ENCODE results near the gene NT5DC3. TPM values are rescaled to one million over a fixed set of nuclear protein-coding genes. Genes with fewer than 3 reads are reported as not detected.

NT5DC3 gene
- total and polyA plus RNA-seq, 5 experiments from 2014 or later: 0.33 to 6.0 (median 0.89) TPM

GRCh38 chr12:103877934-103878510 is 37.0 kb upstream of the NT5DC3 start:
- Mint-ChIP-seq H3K9me3 (no peaks in the 10 kb centered on the region), H3K27ac (peak overlapping the region in 2 of 10 donors; percentile 18 to 78), H3K4me3 (peak overlapping the region in 3 of 10 donors; percentile 8 to 62 (median 42)), H3K4me1 (peaks cover 6 to 32% (median 21%) of the 10 kb centered on the region in 4 donors), H3K27me3 (no peaks in the 10 kb centered on the region), H3K36me3 (no peaks in the 10 kb centered on the region)
- POLR2A ChIA-PET: interaction anchor here (3.9 kb wide), 1 partner anchor 51 kb away, joined by 13 read pairs; the partner anchor contains the start of gene HSP90B1
- ATAC-seq (peak; percentile 70 to 84), DNase-seq (peak in 9 of 10 donors; percentile 17 to 71 (median 50))

DNA sequence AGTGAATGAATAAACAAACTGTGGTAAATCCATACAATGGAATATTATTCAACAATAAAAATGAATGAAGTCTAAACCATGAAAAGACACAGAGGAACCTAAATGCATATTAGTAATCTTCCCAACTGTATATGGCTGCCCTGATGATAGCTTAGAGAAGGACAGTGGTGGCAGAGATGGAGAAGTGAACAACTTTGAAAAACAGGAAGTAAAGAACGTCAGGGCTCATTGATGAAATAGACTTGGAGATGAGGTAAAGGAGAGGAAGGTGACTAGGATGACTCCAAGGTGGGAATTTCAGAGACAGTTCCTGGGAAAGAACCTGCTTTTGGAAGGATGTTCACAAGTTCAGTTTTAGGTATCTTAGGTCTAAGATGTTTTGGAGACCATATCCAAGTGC is 36.3 kb upstream of the NT5DC3 start:
- ATAC-seq (no peak), DNase-seq (no peak)
- Mint-ChIP-seq H3K36me3 (no peaks in the 10 kb centered on the region), H3K27ac (no peak overlapping the region), H3K27me3 (no peaks in the 10 kb centered on the region), H3K9me3 (no peaks in the 10 kb centered on the region), H3K4me1 (peaks cover 6 to 32% (median 21%) of the 10 kb centered on the region in 4 donors), H3K4me3 (no peak overlapping the region)
- POLR2A ChIA-PET: interaction anchor here (3.9 kb wide), 1 partner anchor 52 kb away, joined by 13 read pairs; the partner anchor contains the start of gene HSP90B1

DNA sequence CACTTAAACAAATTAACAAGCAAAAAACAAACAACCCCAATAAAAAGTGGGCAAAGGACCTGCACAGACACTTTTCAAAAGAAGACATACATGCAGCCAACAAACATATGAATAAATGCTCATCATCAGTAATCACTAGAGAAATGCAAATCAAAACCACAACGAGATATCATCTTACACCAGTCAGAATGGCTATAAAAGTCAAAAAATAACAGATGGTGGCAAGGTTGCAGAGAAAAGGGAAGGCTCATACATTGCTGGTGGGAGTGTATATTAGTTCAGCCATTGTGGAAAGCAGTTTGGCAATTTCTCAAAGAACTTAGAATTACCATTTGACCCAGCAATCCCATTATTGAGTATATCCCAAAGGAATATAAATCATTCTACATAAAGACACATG is 34.6 kb upstream of the NT5DC3 start:
- Mint-ChIP-seq H3K9me3 (no peaks in the 10 kb centered on the region), H3K36me3 (no peaks in the 10 kb centered on the region), H3K4me3 (no peak overlapping the region), H3K27ac (no peak overlapping the region), H3K4me1 (peaks cover 6 to 24% (median 13%) of the 10 kb centered on the region in 4 donors), H3K27me3 (no peaks in the 10 kb centered on the region)
- DNase-seq (no peak), ATAC-seq (no peak)
- POLR2A ChIA-PET: no interaction called here

GRCh38 chr12:103868215-103868614 is 27.2 kb upstream of the NT5DC3 start:
- ATAC-seq: no peak
- no peaks in the 10 kb centered on the region for H3K4me1 Mint-ChIP-seq
- no peak overlapping the region for H3K27ac Mint-ChIP-seq
- peaks cover 0 to 5% (median 0%) of the 10 kb centered on the region in 5 donors for H3K27me3 Mint-ChIP-seq
- no peaks in the 10 kb centered on the region for H3K36me3 Mint-ChIP-seq
- H3K9me3 Mint-ChIP-seq: no peaks in the 10 kb centered on the region
- no peak for DNase-seq
- POLR2A ChIA-PET: no interaction called here
- no peak overlapping the region for H3K4me3 Mint-ChIP-seq

GRCh38 chr12:103865151-103865730 is 24.2 kb upstream of the NT5DC3 start:
- ATAC-seq (no peak), DNase-seq (no peak)
- Mint-ChIP-seq H3K4me3 (no peak overlapping the region), H3K9me3 (no peaks in the 10 kb centered on the region), H3K36me3 (no peaks in the 10 kb centered on the region), H3K27me3 (peaks cover 0 to 5% (median 0%) of the 10 kb centered on the region in 5 donors), H3K27ac (peak overlapping the region in 1 of 10 donors; percentile 25), H3K4me1 (no peaks in the 10 kb centered on the region)
- POLR2A ChIA-PET: no interaction called here

- H3K9me3 Mint-ChIP-seq: no peaks in the 10 kb centered on the region
- peak overlapping the region in 1 of 10 donors; percentile 25 for H3K27ac Mint-ChIP-seq
- no peak overlapping the region for H3K4me3 Mint-ChIP-seq
- peaks cover 0 to 4% (median 0%) of the 10 kb centered on the region in 5 donors for H3K27me3 Mint-ChIP-seq
- no peaks in the 10 kb centered on the region for H3K36me3 Mint-ChIP-seq
- DNase-seq (no peak), ATAC-seq (no peak)
- POLR2A ChIA-PET: no interaction called here
- no peaks in the 10 kb centered on the region for H3K4me1 Mint-ChIP-seq
Observed at GRCh38 chr12:103864710-103865109, 23.7 kb upstream of the NT5DC3 start.

DNA sequence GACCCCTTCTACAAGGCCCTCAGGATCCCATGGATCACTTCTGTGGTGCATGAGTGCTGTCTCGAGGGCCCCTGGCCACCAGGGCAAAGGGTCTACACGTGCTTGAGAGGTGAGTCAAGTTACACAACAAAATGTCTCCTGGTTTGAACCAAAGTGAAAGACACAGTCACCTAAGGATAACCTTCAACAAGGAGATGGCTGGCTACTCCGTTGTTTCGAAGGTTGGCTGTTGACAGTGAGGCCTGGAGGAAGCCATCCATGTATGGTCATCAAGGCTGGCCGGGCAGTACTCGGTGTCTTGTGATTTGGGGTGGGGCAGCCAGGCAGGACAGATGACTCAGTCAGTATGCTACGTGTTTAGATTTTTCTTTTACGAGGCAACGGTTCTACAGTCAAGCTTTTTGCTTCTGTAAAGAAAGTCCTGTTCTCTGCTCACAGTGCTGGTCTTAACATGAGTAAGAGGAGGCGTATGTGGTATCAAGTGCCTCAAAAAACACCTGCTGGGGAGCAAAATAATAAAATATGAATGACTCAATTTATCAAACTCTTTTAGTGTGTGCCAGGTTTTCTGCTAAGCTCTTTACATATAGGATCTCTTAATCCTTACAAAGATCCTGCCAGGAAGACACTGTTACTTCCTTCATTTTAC is 18.0 kb upstream of the NT5DC3 start:
- peaks cover 0 to 2% (median 0%) of the 10 kb centered on the region in 3 donors for H3K36me3 Mint-ChIP-seq
- H3K27me3 Mint-ChIP-seq: peaks cover 0 to 3% (median 0%) of the 10 kb centered on the region in 5 donors
- DNase-seq: no peak
- H3K9me3 Mint-ChIP-seq: no peaks in the 10 kb centered on the region
- ATAC-seq: no peak
- H3K4me1 Mint-ChIP-seq: peaks cover 0 to 4% (median 0%) of the 10 kb centered on the region in 4 donors
- peak overlapping the region in 1 of 10 donors; percentile 9 for H3K27ac Mint-ChIP-seq
- POLR2A ChIA-PET: interaction anchor here (0.6 kb wide), 1 partner anchor 98 kb away, joined by 3 read pairs; a partner anchor contains a TSS
- no peak overlapping the region for H3K4me3 Mint-ChIP-seq

GRCh38 chr12:103858335-103858734 is 17.3 kb upstream of the NT5DC3 start:
- POLR2A ChIA-PET: no interaction called here
- Mint-ChIP-seq H3K36me3 (peaks cover 0 to 2% (median 0%) of the 10 kb centered on the region in 3 donors), H3K4me1 (peaks cover 0 to 4% (median 0%) of the 10 kb centered on the region in 4 donors), H3K27me3 (peaks cover 0 to 3% (median 0%) of the 10 kb centered on the region in 5 donors), H3K4me3 (no peak overlapping the region), H3K27ac (peak overlapping the region in 1 of 10 donors; percentile 73), H3K9me3 (no peaks in the 10 kb centered on the region)
- ATAC-seq (no peak), DNase-seq (no peak)

- Mint-ChIP-seq H3K9me3 (no peaks in the 10 kb centered on the region), H3K36me3 (peaks cover 0 to 2% (median 0%) of the 10 kb centered on the region in 3 donors), H3K4me3 (no peak overlapping the region), H3K27ac (no peak overlapping the region), H3K4me1 (peaks cover 0 to 6% (median 0%) of the 10 kb centered on the region in 4 donors), H3K27me3 (peaks cover 0 to 3% (median 0%) of the 10 kb centered on the region in 5 donors)
- POLR2A ChIA-PET: no interaction called here
- ATAC-seq (no peak), DNase-seq (no peak)
Observed at GRCh38 chr12:103857164-103857563, 16.1 kb upstream of the NT5DC3 start.

DNA sequence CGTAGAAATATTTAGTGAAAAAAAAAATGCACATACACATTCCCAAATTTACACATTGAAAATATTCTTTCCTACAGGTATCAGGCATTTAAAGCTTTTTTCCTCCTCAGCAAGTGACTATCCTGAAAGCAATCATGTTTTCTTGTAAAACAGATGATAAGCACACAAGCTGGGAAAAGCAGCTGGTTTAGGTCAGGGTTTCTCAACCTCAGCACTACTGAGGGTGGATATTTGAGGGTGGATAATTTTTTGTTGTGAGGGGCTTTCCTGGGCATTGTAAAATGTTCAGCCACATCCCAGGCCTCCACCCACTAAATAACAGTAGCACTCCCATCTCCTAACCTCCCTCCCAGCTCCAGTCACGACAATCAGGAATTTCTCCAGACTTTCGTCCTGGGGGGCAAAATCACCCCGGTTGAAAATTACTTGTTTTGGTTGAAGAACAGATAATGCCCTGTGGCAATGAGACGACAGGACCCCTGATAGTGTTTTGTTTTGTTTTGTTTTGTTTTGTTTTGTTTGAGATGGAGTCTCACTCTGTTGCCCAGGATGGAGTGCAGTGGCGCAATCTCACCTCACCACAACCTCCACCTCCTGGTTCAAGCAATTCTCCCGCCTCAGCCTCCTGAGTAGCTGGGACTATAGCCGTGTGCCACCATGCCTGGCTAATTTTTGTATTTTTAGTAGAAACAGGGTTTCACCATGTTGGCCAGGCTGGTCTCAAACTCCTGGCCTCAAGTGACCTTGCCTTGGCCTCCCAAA is 15.0 kb upstream of the NT5DC3 start:
- H3K27me3 Mint-ChIP-seq: peaks cover 0 to 3% (median 0%) of the 10 kb centered on the region in 5 donors
- peaks cover 0 to 2% (median 0%) of the 10 kb centered on the region in 3 donors for H3K36me3 Mint-ChIP-seq
- no peak for ATAC-seq
- H3K9me3 Mint-ChIP-seq: no peaks in the 10 kb centered on the region
- H3K4me3 Mint-ChIP-seq: no peak overlapping the region
- peaks cover 0 to 6% (median 0%) of the 10 kb centered on the region in 4 donors for H3K4me1 Mint-ChIP-seq
- no peak overlapping the region for H3K27ac Mint-ChIP-seq
- DNase-seq: no peak
- POLR2A ChIA-PET: no interaction called here

- ATAC-seq: no peak
- Mint-ChIP-seq H3K4me1 (peaks cover 0 to 6% (median 0%) of the 10 kb centered on the region in 4 donors), H3K27me3 (peaks cover 0 to 3% (median 0%) of the 10 kb centered on the region in 5 donors), H3K36me3 (peaks cover 0 to 2% (median 0%) of the 10 kb centered on the region in 3 donors), H3K4me3 (no peak overlapping the region), H3K27ac (no peak overlapping the region), H3K9me3 (no peaks in the 10 kb centered on the region)
- DNase-seq: no peak
- POLR2A ChIA-PET: no interaction called here
Observed at GRCh38 chr12:103855036-103855712, 14.1 kb upstream of the NT5DC3 start.

GRCh38 chr12:103854372-103854973 is 13.4 kb upstream of the NT5DC3 start:
- H3K4me1 Mint-ChIP-seq: peaks cover 0 to 6% (median 0%) of the 10 kb centered on the region in 4 donors
- H3K27ac Mint-ChIP-seq: no peak overlapping the region
- peaks cover 0 to 2% (median 0%) of the 10 kb centered on the region in 3 donors for H3K36me3 Mint-ChIP-seq
- DNase-seq (no peak), ATAC-seq (no peak)
- H3K9me3 Mint-ChIP-seq: no peaks in the 10 kb centered on the region
- H3K4me3 Mint-ChIP-seq: no peak overlapping the region
- peaks cover 0 to 3% (median 0%) of the 10 kb centered on the region in 5 donors for H3K27me3 Mint-ChIP-seq
- POLR2A ChIA-PET: no interaction called here
